T-cell (primary cell): Measurements from ENCODE around the gene KITLG. TPM values are rescaled to one million over a fixed set of nuclear protein-coding genes. Genes with fewer than 3 reads are reported as not detected.

ENCODE experiments used
- ATAC-seq, 4 experiments: fragments of 200-7000 bp in 3 of 4; fragments of 150-1000 bp in 1 of 4; cut with Tn5 transposase; replicated peaks in 1 of 4; 1 replicate in 3 of 4; 2 replicates in 1 of 4; pipeline ENCODE4 v1.10.0; 2021; ENCODE audit warnings: moderate library complexity in 3 of 4, mild to moderate bottlenecking in 2 of 4, moderate number of reproducible peaks in 1 of 4
- CTCF ChIA-PET, 2 donors: fragments of 300-600 bp; sonication (Branson Sonifier 250); formaldehyde crosslinking; loops; one replicate each; lab custom pipeline; 2022; ENCODE audit warnings: antibody characterized with exemption in 2 of 2; lab: Charles Lee
- POLR2A ChIA-PET, 2 donors: fragments of 300-600 bp; sonication (Branson Sonifier 250); formaldehyde crosslinking; loops; one replicate each; lab custom pipeline; 2022; ENCODE audit warnings: antibody characterized with exemption in 2 of 2; lab: Charles Lee
- DNase-seq, 35 experiments: peaks; one replicate each; pipeline versions ENCODE4 v3.0.0 to v3.0.0-alpha.2; 2013 to 2023
- H3K27ac ChIP-seq: one replicate; pipeline ENCODE4 v1.5.1; 2013; ENCODE audit warnings: low read length
- H3K27me3 ChIP-seq, 2 experiments: replicated peaks in 1 of 2; 1 replicate in 1 of 2; 2 replicates in 1 of 2; pipeline versions ENCODE4 v1.6.1 to v1.7.0; 2013; ENCODE audit warnings: low read length in 1 of 2, mixed read lengths in 1 of 2; ENCODE audit not compliant: control insufficient read depth in 2 of 2, insufficient read depth in 2 of 2; ENCODE audit errors: extremely low read depth in 1 of 2
- H3K36me3 ChIP-seq, 2 donors: 1 replicate in 1 of 2; 2 replicates in 1 of 2; pipeline versions ENCODE4 v1.6.1 to v1.7.0; 2013; ENCODE audit warnings: low read length in 1 of 2; ENCODE audit not compliant: control insufficient read depth in 2 of 2, insufficient read depth in 1 of 2; ENCODE audit errors: extremely low read depth in 1 of 2
- H3K4me1 ChIP-seq, 2 experiments: 1 replicate in 1 of 2; 2 replicates in 1 of 2; pipeline versions ENCODE4 v1.6.1 to v1.7.0; 2013; ENCODE audit warnings: low read length in 2 of 2, mixed read lengths in 1 of 2; ENCODE audit not compliant: insufficient read depth in 2 of 2, control insufficient read depth in 1 of 2; ENCODE audit errors: extremely low read depth in 1 of 2
- H3K4me3 ChIP-seq, 2 donors: 1 replicate in 1 of 2; 2 replicates in 1 of 2; pipeline versions ENCODE4 v1.5.1 to v1.7.0; 2013; ENCODE audit warnings: mild to moderate bottlenecking in 2 of 2, low read length in 1 of 2, moderate library complexity in 1 of 2; ENCODE audit not compliant: control insufficient read depth in 1 of 2; ENCODE audit errors: extremely low read depth in 1 of 2
- H3K9me3 ChIP-seq: 2 replicates; pipeline ENCODE4 v1.7.0; 2013
- H3K27ac Mint-ChIP-seq, 2 donors: one replicate each; pipeline ENCODE4 v1.8.0; 2020 to 2021; ENCODE audit warnings: mild to moderate bottlenecking in 2 of 2, mixed read lengths in 2 of 2
- H3K27me3 Mint-ChIP-seq, 2 donors: one replicate each; pipeline ENCODE4 v1.8.0; 2021 to 2022; ENCODE audit warnings: mixed read lengths in 2 of 2
- H3K36me3 Mint-ChIP-seq: one replicate; pipeline ENCODE4 v1.8.0; 2021; ENCODE audit warnings: mixed read lengths
- H3K4me1 Mint-ChIP-seq, 3 donors: one replicate each; pipeline ENCODE4 v1.8.0; 2020 to 2022; ENCODE audit warnings: mixed read lengths in 3 of 3, mild to moderate bottlenecking in 1 of 3
- H3K4me3 Mint-ChIP-seq, 3 donors: one replicate each; pipeline ENCODE4 v1.8.0; 2020 to 2022; ENCODE audit warnings: mild to moderate bottlenecking in 3 of 3, mixed read lengths in 3 of 3, moderate library complexity in 3 of 3
- H3K9me3 Mint-ChIP-seq, 3 donors: one replicate each; pipeline ENCODE4 v1.8.0; 2020 to 2022; ENCODE audit warnings: mixed read lengths in 3 of 3
- WGBS: methylation state at CpG from one replicate; pipeline ENCODE4 v1.1.5; 2013; ENCODE audit warnings: missing lambda C conversion rate; ENCODE audit not compliant: insufficient coverage; 5-methylcytosine and 5-hydroxymethylcytosine counted together
- total RNA-seq, 35 experiments: library from RNA in 6 of 35; stranded (reverse) in 6 of 35; fragments of 120-200 nt in 1 of 35; gene quantifications; one replicate each; pipeline versions ENCODE4 v1.2.1 to v1.2.4 and lab custom pipeline; 2013 to 2026

The KITLG gene
- total RNA-seq, 5 donors from 2014 or later (not counting 1 experiment from before 2014, with no cell fraction given) = 0.16 to 0.66 (median 0.29) TPM; not detected in 2

DNA sequence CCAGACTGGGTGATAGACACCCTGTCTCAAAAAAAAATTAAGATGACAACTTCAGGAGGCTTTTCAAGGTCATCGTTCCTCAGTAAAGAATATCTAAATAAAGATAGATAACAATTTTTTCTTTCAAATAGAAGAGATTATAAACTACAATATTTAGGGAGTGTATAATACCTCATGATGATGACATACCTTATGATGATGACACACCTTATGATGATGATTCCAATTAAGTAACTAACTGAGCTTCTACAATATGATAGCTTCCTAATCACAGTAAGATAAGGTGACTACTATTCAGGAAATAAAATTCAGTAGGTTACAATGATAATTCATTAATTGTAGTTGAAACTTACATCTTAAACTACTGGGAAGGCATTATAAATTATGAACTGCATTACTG, 40.4 kb downstream of the KITLG start:
- Mint-ChIP-seq H3K4me3 (no peak overlapping the region), H3K9me3 (peaks cover 3 to 9% (median 4%) of the 10 kb centered on the region in 3 donors), H3K27ac (no peak overlapping the region), H3K4me1 (no peaks in the 10 kb centered on the region), H3K27me3 (peaks cover 0 to 4% of the 10 kb centered on the region in 2 donors), H3K36me3 (no peaks in the 10 kb centered on the region)
- H3K4me3 ChIP-seq = no peak overlapping the region
- ChIA-PET POLR2A (no interaction called here), CTCF (no interaction called here)
- no peaks in the 10 kb centered on the region for H3K4me1 ChIP-seq
- H3K27ac ChIP-seq = no peak overlapping the region
- no peaks in the 10 kb centered on the region for H3K36me3 ChIP-seq
- WGBS = no CpG with 5 or more reads among the region's 1 CpG
- no peaks in the 10 kb centered on the region for H3K9me3 ChIP-seq
- DNase-seq = no peak
- no peak for ATAC-seq
- H3K27me3 ChIP-seq = no peaks in the 10 kb centered on the region

DNA sequence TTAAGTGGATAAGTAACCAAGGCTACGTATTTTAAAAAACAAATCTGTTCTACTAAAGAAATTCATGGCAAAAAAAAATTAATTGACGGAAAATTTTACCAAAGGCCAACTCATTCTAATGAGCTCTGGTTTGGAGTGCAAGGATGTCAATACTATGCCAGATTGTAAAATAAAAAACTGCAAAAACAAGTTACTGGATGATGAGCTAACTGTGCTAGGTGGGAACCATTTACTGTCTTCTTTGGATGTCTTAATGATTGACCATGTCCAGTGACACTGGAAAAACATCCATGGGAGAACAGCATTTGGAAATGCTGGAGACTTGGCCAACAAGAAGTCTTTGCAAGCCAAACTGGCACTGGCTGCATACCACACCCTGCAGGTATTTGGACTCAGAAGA, 41.6 kb downstream of the KITLG start:
- Mint-ChIP-seq H3K36me3 (no peaks in the 10 kb centered on the region), H3K4me1 (no peaks in the 10 kb centered on the region), H3K27ac (no peak overlapping the region), H3K9me3 (peaks cover 3 to 9% (median 4%) of the 10 kb centered on the region in 3 donors), H3K27me3 (peaks cover 0 to 8% of the 10 kb centered on the region in 2 donors), H3K4me3 (no peak overlapping the region)
- Histone ChIP-seq H3K27me3 (no peaks in the 10 kb centered on the region), H3K4me3 (no peak overlapping the region), H3K27ac (no peak overlapping the region), H3K4me1 (no peaks in the 10 kb centered on the region), H3K36me3 (no peaks in the 10 kb centered on the region), H3K9me3 (no peaks in the 10 kb centered on the region)
- POLR2A ChIA-PET = no interaction called here
- WGBS = no CpG with 5 or more reads among the region's 2 CpGs
- ATAC-seq (no peak), DNase-seq (no peak)
- CTCF ChIA-PET = no interaction called here

DNA sequence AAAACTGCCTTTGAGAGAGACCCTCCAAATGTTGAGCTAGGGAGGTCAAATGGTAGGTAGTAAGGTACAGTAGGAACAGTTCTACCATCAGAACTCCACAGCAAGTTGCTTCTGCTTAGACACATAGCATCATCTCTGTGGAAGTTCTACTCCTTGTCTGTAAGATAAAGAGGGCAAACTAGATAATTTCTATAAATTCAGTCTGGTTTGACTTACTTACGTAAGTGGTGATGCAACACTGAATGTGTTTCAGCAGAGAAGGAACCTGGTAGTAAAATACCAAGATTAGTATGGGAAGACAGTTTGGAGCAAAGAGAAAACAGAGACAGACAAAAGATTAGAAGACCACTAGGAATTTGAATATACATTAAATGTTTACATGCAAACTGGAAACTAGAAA, 42.0 kb downstream of the KITLG start:
- ATAC-seq = no peak
- ChIA-PET POLR2A (no interaction called here), CTCF (no interaction called here)
- no peaks in the 10 kb centered on the region for H3K4me1 ChIP-seq
- no peak for DNase-seq
- no peaks in the 10 kb centered on the region for H3K36me3 Mint-ChIP-seq
- no CpG with 5 or more reads among the region's 1 CpG for WGBS
- peaks cover 0 to 6% of the 10 kb centered on the region in 2 donors for H3K27me3 Mint-ChIP-seq
- H3K27ac ChIP-seq = no peak overlapping the region
- no peaks in the 10 kb centered on the region for H3K27me3 ChIP-seq
- H3K4me1 Mint-ChIP-seq = no peaks in the 10 kb centered on the region
- no peaks in the 10 kb centered on the region for H3K36me3 ChIP-seq
- H3K27ac Mint-ChIP-seq = no peak overlapping the region
- peaks cover 0 to 5% (median 3%) of the 10 kb centered on the region in 3 donors for H3K9me3 Mint-ChIP-seq
- H3K9me3 ChIP-seq = no peaks in the 10 kb centered on the region
- no peak overlapping the region for H3K4me3 Mint-ChIP-seq
- H3K4me3 ChIP-seq = no peak overlapping the region

DNA sequence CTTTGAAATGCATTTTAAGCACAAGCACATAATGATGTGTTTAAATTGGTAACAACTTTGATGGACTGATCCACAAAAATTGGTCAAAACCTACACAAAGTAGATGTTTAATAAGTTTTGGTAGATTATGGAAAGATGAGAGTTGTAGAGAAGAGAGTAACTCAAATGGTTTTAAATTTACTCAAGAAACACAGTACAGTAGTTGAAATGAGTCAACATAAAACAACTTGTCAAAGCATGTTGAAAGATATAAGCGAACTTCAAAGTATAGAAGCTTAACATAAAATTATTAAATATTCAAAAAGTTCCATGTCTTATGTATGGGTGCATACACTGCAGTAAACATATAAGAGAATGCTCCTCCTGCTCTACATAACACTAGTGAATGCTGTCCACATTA, 49.4 kb downstream of the KITLG start:
- Mint-ChIP-seq H3K27me3 (peaks cover 0 to 4% of the 10 kb centered on the region in 2 donors), H3K9me3 (peaks cover 0 to 6% (median 0%) of the 10 kb centered on the region in 3 donors), H3K4me3 (no peak overlapping the region), H3K27ac (no peak overlapping the region), H3K4me1 (no peaks in the 10 kb centered on the region), H3K36me3 (no peaks in the 10 kb centered on the region)
- H3K9me3 ChIP-seq = no peaks in the 10 kb centered on the region
- no peak for DNase-seq
- POLR2A ChIA-PET = no interaction called here
- H3K36me3 ChIP-seq = no peaks in the 10 kb centered on the region
- WGBS = no CpG with 5 or more reads among the region's 1 CpG
- CTCF ChIA-PET = interaction anchor here in 1 of 2 donors (0.6 kb wide), 1 partner anchor 96 kb away, joined by 5 read pairs; no protein-coding TSS in a partner anchor
- H3K27me3 ChIP-seq = no peaks in the 10 kb centered on the region
- no peaks in the 10 kb centered on the region for H3K4me1 ChIP-seq
- no peak overlapping the region for H3K4me3 ChIP-seq
- H3K27ac ChIP-seq = no peak overlapping the region
- ATAC-seq = no peak

DNA sequence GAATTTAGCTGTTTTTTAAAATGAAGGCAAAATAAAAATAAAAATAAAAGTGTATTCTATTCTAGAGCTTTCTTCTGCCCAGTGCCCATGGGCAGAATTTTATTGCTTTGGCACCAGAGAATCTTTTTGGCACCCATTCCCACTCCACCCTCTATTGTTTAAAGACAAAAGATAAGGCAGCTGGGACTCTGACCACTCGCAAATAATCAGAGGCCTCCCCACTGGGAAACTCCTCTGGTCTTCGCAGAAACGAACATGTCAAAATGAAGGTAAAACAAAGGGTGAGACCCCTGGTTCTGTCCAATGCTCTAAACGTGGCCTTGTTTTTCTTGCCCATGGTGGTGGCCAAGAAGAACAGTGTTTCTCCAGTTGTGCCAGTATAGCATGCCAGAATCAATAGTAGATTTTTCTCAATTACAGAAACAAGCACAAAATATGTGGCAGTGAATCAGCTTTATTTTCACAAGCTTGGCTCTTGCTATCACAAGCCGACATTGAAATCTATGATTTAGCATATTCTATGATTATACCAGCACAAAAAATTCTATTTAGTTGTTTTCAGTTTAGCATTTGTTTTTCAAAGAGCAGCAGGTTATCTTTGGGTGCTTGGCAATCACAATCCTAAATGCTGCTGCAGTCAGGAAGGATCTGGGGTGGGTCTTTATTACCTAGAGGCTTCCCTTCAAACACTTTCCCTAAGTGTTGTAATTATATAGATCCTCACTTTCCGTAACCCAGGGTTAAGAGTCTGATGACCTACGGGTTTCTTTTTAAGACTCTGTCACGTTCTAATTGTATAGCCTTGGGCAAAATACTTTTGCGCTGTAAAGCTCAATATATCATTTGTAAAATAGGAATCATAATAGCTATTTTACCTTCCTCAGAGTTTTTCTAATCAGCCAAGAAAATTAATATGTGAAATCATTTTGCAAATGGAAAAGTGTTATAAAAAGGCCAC, 50.5 kb downstream of the KITLG start:
- POLR2A ChIA-PET = no interaction called here
- ATAC-seq (no peak), DNase-seq (no peak)
- H3K9me3 ChIP-seq = no peaks in the 10 kb centered on the region
- H3K27me3 ChIP-seq = no peaks in the 10 kb centered on the region
- WGBS = 86% methylated on average over 3 of the region's 9 CpGs
- H3K36me3 ChIP-seq = no peaks in the 10 kb centered on the region
- H3K4me1 ChIP-seq = no peaks in the 10 kb centered on the region
- H3K4me3 ChIP-seq = no peak overlapping the region
- no peak overlapping the region for H3K27ac ChIP-seq
- peaks cover 0 to 4% of the 10 kb centered on the region in 2 donors for H3K27me3 Mint-ChIP-seq
- CTCF ChIA-PET = interaction anchor here in 1 of 2 donors (0.6 kb wide), 1 partner anchor 95 kb away, joined by 5 read pairs; no protein-coding TSS in a partner anchor
- no peaks in the 10 kb centered on the region for H3K36me3 Mint-ChIP-seq
- no peak overlapping the region for H3K4me3 Mint-ChIP-seq
- H3K27ac Mint-ChIP-seq = no peak overlapping the region
- peaks cover 0 to 3% (median 0%) of the 10 kb centered on the region in 3 donors for H3K9me3 Mint-ChIP-seq
- no peaks in the 10 kb centered on the region for H3K4me1 Mint-ChIP-seq

DNA sequence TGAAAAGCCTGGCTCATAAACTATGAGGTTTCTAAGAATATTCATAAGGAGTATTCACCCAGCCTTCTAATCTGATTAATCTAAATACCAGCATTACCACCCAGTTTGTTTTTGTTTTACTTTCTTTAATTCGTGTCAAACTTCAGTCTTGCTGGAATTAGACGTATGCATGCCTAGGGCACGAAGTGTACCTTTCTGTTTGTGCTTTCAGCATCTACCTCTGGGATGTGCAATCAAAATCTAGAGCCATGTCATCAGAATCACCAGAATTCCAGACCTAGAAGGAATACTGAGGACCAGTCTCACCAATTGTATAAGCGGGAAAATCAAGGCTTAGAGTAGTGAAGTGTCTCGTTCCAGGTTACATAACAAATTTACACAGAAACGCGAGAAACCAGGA, 57.3 kb downstream of the KITLG start:
- ChIA-PET CTCF (interaction anchor here in 1 of 2 donors (0.6 kb wide), 1 partner anchor 13 kb away, joined by 3 read pairs; no protein-coding TSS in a partner anchor), POLR2A (no interaction called here)
- no peak for ATAC-seq
- no peaks in the 10 kb centered on the region for H3K36me3 Mint-ChIP-seq
- 84% methylated on average over 3 of the region's 7 CpGs for WGBS
- no peaks in the 10 kb centered on the region for H3K27me3 Mint-ChIP-seq
- Histone ChIP-seq H3K9me3 (no peaks in the 10 kb centered on the region), H3K27ac (no peak overlapping the region), H3K4me3 (no peak overlapping the region), H3K4me1 (no peaks in the 10 kb centered on the region), H3K36me3 (no peaks in the 10 kb centered on the region), H3K27me3 (no peaks in the 10 kb centered on the region)
- no peak overlapping the region for H3K4me3 Mint-ChIP-seq
- H3K4me1 Mint-ChIP-seq = no peaks in the 10 kb centered on the region
- no peak overlapping the region for H3K27ac Mint-ChIP-seq
- peaks cover 0 to 3% (median 0%) of the 10 kb centered on the region in 3 donors for H3K9me3 Mint-ChIP-seq
- no peak for DNase-seq
